NCI-H187 (cell line): ENCODE measurements around the gene CARNS1.

Experiments
- DNase-seq, 2 experiments: peaks; one replicate each; lab custom pipeline; 2025; lab: John Stamatoyannopoulos, UW

CARNS1 gene

DNA sequence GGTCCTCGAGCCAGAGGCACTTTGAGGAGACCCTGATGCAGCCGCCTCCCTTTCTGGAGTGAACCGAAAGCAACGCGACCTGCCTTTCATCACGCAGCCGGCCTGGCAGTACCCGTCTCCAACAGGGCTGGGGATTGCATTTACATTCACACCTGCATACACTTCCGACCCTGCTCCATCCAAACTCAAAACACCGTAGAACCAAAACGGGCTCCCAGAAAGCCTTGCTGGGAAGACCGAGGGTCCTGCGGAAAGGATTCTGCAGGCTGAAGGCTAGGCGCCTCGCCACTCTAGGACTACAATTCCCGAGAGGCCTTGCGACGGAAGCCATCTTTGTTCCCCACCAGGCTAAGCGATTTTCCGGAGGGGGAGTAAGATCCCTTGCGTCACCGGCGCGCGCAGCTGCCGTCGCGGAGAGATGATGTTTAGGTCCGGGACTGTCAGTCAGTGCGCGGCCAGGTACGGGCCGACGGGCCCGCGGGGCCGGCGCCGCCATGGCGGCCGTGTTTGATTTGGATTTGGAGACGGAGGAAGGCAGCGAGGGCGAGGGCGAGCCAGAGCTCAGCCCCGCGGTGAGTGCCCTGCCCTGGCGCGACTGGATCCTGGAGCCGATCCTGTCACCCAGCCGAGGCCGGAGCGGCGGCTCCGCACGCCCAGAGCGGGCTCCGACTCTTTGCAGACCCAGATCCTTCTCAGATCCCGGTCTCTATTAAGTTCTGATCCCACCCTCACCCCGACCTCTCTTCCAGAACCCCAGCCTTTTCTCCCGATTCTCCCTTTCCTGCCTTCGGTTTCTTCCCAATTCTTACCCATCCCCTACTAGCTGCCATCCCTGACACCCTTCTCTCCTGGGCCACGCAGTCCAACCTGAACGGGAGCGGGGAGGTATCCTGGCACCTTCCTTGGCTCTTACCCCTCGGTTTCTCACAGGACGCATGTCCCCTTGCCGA lies 12.8 kb downstream of the CARNS1 start, which contains the start of gene RPS6KB2:
RPS6KB2 (plus strand) TSS at position 443 of the 950 bp plus-strand sequence; CDS start at position 495, 52 bp downstream.
- DNase-seq = peak; percentile 93 to 97

- no peak for DNase-seq
These were observed 13.7 kb downstream of the CARNS1 start for GRCh38 chr11:67429038-67429668.

DNA sequence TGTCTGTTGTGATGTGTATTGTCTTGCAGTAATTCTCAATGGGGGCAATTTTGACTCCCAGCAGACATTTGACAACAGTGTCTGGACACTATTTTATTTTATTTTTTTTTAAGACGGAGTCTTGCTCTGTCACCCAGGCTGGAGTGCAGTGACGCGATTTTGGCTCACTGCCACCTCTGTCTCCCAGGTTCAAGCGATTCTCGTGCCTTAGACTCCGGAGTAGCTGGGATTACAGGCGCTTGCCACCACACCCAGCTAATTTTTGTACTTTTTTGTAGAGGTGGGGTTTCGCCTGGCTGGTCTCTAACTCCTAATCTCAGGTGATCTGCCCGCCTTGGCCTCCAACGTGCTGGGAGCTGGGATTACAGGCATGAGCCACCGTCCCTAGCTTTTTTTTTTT lies 14.2 kb downstream of the CARNS1 start:
- DNase-seq = no peak

GRCh38 chr11:67431346-67432249 lies 16.1 kb downstream of the CARNS1 start:
- DNase-seq = no peak

DNA sequence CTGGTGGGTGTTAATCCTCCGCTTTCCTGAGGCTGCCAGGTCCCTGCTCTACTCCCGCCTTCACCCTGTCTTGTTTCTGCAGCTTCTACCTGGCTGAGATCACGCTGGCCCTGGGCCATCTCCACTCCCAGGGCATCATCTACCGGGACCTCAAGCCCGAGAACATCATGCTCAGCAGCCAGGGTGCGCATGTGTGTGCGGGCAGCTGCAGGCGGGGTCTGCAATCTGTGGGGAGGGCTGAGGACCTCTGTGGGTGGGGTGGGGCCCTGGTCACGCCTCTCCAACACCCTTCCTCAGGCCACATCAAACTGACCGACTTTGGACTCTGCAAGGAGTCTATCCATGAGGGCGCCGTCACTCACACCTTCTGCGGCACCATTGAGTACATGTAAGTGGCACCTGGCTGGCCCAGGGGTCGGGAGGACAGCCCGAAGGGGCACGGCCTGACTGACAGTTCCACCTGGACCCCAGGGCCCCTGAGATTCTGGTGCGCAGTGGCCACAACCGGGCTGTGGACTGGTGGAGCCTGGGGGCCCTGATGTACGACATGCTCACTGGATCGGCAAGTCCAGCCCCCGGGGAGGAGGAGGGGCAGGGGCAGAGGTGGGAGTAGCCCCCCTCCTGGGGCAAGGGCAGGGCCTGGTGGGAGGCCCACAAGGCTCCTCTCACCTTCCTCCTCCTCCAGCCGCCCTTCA lies 17.3 kb downstream of the CARNS1 start:
- DNase-seq = no peak

DNA sequence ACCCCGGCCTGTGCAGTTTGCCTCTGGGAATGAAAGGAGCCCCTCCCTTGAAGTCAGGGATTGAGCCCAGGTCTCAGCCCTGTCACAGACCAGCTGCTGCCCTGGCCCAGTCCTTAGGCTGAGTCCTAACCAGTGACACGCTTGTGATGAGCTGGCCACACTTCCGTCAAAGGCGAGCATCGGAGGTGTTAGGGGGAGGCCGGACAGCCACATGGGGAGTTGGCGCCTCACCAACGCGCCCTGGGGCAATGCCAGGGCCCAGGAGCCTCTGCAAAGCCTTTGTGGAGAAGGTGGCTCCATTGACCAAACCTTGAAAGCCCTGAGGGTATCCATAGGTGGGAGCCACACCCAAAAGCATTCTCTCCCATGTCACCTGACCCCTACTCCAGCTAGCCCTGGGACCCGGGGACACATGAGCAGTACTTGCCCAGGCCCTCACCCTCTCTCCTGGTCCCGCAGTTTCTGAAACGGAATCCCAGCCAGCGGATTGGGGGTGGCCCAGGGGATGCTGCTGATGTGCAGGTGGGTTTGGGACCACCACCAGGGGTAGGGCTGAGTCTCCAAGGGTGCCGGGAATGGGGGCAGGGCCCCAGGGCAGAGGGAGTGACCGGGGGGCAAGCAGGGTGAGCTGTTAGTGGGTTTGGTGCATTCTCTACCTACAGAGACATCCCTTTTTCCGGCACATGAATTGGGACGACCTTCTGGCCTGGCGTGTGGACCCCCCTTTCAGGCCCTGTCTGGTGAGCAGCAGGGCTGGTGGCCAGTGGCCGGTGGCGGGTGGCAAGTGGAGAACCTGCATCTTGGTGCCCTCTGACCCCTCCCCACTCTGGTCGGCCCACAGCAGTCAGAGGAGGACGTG lies 18.3 kb downstream of the CARNS1 start:
- DNase-seq = no peak

DNA sequence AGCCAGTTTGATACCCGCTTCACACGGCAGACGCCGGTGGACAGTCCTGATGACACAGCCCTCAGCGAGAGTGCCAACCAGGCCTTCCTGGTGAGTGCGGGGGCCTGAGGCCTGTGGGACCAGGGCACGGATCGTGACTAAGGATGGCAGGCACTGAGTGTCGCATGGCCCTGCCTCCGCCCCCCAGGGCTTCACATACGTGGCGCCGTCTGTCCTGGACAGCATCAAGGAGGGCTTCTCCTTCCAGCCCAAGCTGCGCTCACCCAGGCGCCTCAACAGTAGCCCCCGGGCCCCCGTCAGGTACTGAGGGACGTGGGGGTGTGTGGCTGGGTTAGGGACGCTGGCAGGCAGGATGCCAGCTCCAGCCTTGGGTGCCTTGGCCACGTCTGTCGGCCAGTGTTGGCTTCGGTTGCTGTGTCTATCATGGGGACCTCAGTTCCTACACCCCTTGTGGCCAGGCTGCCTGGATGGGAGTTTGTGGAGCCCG lies 19.0 kb downstream of the CARNS1 start:
- DNase-seq = no peak

DNA sequence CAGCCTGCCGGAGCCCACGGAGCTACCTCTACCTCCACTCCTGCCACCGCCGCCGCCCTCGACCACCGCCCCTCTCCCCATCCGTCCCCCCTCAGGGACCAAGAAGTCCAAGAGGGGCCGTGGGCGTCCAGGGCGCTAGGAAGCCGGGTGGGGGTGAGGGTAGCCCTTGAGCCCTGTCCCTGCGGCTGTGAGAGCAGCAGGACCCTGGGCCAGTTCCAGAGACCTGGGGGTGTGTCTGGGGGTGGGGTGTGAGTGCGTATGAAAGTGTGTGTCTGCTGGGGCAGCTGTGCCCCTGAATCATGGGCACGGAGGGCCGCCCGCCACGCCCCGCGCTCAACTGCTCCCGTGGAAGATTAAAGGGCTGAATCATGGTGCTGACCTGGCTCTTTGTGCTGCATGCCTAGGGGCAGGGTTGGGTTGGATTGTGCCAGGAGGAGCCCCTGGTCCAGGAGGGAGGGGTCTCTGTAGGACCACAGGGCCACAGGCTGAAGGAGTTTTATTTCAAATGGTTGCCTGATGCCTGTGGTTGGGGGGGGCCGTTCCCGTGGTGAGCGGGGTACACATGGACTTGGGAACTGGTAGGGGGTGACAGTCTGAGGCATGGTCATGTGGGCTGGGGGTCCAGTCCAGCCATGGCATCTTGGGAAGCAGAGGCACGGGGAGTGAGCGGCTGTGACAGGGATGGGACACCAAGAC lies 19.7 kb downstream of the CARNS1 start:
- no peak for DNase-seq

DNA sequence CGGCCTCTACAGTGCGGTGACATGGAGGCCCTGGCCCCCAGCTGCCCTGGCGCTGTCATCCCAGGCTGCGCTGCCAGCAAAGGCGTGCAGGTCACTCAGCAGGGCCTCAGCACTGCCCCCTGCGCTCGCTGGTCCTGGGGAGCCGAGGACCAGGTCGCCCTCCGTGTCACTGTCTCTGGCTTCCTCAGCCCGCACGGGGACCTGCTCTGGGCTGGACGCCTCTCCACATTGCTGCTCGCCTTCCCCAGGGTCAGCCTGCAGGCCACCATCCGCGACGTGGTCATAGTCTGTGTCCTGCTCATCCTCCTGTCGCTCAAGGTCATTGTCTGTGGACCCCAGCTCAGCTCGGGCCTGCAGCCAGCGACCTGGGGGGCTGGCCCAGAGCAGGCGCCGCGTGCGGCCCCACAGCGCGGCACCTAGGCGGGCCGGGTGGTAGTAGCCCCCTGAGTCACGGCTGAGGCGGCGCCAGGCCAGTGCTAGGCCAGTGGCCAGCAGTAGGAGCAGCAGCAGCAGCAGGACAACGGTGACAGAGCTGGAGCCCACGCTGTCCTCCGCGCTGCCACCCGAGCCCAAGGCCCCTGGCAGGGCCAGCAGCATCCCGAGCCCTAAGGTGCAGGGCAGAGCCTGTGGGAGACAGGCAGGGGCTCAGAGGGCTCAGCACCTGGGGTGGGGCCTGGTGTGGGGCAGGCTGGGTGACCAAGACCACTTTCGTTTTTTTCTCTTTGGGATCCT lies 20.4 kb downstream of the CARNS1 start:
- no peak for DNase-seq

DNA sequence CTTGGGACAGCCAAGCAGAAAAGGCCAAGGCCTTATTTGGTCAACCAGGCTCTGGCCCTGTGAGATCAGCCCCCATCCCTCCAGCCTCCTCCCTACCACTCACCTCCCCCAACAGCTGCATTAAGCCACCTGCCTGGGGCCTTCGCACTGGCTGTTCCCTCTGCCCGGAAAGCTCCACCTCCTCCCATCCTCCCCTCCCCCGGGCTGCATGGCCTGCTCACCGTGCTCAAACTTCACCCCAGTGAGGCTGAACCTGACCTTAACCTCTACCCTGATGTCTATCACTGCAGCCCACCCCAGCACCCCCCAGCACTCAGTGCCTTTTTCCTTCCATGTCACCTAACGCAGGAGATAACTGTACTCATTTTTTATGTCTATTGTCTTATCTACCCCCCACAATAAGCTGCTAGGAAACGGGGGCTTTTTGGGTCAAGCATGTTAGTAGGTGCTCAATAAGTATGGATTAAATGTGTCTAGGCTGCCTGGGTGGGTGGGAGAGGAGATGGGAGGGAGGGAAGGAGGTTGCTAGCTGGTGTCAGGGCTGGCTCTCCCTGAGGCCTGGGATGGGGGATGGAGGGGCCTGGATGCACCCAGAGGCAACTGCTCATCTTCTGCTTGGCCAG lies 21.1 kb downstream of the CARNS1 start:
- no peak for DNase-seq

- DNase-seq = no peak
These were observed 21.8 kb downstream of the CARNS1 start, which contains the start of gene PTPRCAP for GRCh38 chr11:67437082-67437808. TSS of gene PTPRCAP (minus strand) at chr11:67437682. CDS start at chr11:67437619, 63 bp downstream.

DNA sequence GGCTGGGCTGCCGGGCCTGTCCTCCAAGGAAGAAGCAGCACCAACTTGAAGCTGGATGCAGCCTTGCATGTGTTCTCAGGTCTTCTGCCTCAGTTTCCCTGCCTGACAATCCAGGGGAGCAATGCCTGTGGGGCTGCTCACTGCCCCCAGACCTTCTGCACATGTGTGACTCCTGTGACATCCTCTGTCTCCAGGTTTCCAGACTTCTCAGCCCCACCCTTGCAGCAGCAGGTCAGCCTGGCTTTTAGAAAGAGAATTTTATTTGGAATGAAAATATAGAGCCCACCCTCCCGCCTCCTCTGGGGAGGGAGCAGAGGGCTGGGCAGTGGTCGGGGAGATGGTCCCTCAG lies 22.3 kb downstream of the CARNS1 start:
- DNase-seq = no peak

- no peak for DNase-seq
These were observed 22.9 kb downstream of the CARNS1 start for GRCh38 chr11:67438158-67438902.

DNA sequence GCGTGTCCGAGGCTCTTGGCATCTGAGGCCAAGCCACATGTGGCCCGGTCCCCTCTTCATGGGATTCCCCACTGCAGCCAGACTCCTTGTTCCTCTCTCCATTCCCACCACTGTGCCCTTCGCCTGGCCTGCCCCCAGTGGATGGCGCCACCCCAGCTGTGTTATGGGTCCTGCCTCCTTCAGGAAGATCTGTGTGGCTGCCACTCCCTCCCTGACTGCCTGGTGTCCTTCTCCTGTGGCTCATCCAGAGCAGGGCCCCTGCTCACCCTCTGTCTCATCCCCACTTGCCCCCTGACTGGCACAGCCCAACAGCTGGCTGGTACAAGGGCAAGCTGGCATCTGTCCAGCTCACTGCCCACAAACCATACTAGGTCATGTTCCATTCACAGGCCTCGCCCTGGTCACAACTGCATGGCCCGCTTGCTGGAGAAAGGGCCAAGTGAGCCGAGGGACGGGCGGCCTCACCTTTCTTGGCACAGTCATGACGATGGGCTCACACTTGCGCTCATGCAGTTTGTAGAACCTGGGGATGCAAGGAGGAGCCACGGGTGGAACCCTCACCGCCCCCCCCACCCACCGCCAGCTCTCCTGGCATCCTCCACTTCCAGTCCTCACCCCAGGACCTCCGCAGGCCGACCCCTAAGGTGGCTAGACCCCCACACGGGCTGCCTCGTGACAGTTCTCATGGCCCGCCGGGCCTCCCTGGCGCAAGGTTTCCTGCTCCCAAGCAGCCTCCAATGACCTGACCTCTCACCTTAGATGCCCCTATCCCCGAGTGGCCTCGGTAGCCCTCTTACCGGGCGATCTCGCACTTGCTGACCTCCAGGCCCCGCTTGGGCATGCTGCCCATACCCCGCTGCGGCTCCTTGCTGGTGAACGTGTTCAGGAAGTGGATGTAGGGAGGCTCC lies 24.1 kb downstream of the CARNS1 start:
- no peak for DNase-seq

DNA sequence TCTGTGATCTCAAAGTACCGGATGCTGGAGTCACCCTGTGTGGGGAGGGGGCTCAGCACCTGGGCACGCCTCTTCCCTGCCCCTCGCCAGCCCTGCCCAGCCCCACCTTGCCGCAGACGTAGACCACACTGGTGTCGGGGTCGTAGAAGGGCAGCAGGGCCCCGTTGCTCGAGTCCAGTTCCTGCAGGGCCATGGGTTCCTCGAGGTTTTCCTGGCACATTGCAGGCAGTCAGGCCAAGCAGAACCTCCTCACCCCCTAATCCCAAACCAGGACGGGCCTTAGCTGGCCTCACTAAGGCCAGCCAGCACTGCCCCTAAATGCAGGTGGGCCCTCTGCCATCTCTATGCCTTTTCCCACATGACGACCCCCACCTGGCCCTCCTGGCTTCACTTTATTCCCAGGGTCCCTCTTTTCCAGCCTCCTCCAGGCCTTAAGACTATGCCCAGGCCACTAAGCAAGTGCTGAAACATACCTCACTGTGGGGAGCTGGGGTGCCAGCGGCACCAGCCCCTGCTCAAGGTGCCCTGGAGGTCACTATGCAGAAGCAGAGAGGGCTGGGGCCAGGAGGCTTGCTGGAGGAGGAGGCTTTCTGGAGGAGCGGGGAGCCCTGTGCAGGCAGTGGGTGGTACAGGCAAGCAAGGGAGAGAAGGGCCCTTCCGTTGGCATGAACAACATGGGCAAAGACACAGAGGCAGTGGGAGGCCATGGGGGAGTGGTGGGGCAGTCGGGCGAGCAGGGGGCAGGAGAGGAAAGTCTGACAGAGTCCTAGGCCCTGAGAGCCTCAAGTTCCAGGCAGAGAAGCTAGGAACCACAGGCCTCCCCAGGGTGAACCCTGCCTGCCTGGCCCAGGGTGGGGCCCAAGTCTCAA lies 25.0 kb downstream of the CARNS1 start:
- DNase-seq = no peak
